ENCODE measurements around the gene SCG3.

The SCG3 gene

DNA sequence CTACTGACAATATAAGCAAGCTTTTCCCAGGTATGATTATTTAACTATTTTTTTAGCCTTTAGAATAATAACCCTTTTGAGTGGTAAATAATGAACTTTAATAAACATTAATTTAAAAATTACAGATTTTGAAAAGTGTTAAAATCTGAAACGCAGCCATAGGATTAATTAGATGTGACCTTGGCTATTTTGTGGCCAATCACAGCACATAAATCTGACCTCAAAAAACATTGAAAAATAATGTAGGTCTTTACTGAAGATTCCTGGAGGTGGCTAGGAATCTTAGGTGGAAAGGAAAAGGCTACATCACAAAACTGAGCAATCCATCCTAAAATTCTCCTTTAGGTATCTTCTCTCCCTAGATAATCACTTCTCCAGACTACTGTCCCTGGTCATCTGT, 18.1 kb downstream of the SCG3 start:
- in situ Hi-C loops (cut with MboI; ENCODE audit: low sequenced_read_pairs, unreplicated experiment) = no loop called here
- TF ChIP-seq, protein P1, sequence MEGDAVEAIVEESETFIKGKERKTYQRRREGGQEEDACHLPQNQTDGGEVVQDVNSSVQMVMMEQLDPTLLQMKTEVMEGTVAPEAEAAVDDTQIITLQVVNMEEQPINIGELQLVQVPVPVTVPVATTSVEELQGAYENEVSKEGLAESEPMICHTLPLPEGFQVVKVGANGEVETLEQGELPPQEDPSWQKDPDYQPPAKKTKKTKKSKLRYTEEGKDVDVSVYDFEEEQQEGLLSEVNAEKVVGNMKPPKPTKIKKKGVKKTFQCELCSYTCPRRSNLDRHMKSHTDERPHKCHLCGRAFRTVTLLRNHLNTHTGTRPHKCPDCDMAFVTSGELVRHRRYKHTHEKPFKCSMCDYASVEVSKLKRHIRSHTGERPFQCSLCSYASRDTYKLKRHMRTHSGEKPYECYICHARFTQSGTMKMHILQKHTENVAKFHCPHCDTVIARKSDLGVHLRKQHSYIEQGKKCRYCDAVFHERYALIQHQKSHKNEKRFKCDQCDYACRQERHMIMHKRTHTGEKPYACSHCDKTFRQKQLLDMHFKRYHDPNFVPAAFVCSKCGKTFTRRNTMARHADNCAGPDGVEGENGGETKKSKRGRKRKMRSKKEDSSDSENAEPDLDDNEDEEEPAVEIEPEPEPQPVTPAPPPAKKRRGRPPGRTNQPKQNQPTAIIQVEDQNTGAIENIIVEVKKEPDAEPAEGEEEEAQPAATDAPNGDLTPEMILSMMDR (IDR thresholded peaks at IDR 0.05; ENCODE audit: borderline replicate concordance, control extremely low read depth, extremely low read depth, insufficient read depth, missing control alignments) = no peak
- no peak for DNase-seq (ENCODE audit: low spot score)

DNA sequence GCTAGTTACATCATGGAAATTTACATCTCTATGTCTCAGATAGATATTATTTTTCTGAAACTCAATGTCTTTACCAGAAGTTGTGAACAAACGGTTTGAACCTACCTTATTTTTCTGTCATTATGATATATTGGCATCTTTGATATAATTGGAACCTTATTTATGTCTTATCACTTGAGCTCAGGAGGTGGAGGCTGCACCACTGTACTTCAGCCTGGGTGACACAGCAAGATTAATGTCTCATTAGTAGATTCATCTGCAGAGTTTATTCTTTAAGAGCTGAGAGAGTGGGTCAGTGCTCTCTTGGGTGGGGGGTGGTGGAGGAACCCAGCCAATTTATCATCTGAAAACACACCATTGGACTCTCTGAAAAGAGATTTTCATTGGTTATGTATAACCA, 21.4 kb downstream of the SCG3 start:
- TF ChIP-seq, protein P1 (IDR thresholded peaks at IDR 0.05; ENCODE audit: borderline replicate concordance, control extremely low read depth, extremely low read depth, insufficient read depth, missing control alignments) = no peak
- in situ Hi-C loops (cut with MboI; ENCODE audit: low sequenced_read_pairs, unreplicated experiment) = no loop called here
- no peak for DNase-seq (ENCODE audit: low spot score)

DNA sequence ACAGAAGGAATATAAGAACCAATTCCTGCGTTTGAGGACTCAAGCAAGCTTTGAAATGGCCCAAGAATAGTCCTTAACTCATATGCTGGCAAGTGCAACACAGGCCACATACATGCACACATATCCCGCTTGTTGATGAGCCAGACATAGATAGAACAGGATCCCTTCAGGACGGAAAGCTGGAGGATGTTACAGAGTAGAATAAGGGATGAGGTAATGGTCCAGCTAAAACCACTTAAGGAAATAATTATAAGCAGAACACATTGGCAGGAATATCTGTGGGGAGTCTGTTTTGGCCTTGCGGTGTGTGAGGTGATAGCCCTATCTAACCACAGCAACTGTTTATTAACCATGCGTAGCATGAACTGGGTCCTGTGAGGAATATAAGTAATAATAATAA, 25.0 kb downstream of the SCG3 start:
- DNase-seq (ENCODE audit: low spot score) = no peak
- TF ChIP-seq, protein P1 (IDR thresholded peaks at IDR 0.05; ENCODE audit: borderline replicate concordance, control extremely low read depth, extremely low read depth, insufficient read depth, missing control alignments) = no peak
- in situ Hi-C loops (cut with MboI; ENCODE audit: low sequenced_read_pairs, unreplicated experiment) = no loop called here

DNA sequence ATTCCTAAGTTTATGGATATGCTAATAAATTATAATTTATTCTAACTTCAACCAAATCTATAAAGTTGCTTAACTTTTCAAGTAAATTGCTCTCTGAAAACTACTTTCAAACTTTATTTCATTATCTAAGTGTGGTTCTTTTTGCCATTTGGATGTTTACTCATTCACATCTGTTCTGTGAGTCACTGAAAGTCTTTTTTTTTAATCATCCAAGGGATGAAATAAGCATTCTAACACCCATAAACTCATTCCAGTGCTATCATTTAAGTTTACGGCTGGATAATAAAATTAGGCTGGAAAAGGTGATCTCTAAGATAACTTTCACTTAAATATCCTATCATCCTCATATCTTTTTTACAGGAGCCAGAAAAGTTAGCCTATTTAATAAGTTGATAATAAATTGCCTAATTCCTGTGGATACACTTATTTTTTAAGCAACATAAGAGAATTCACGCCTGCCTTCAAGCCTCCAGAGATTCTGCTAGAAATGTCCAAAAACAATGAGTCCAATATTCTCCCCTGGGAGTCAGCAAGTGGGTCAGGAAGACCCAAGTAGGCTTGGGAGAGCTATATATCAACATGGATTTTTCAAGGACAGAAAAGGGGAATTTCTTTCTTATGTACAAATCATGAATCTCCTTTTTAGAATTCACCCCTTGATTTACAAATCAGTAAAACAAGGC, 25.8 kb downstream of the SCG3 start:
- in situ Hi-C loops (cut with MboI; ENCODE audit: low sequenced_read_pairs, unreplicated experiment) = no loop called here
- TF ChIP-seq, protein P1 (IDR thresholded peaks at IDR 0.05; ENCODE audit: borderline replicate concordance, control extremely low read depth, extremely low read depth, insufficient read depth, missing control alignments) = no peak

DNA sequence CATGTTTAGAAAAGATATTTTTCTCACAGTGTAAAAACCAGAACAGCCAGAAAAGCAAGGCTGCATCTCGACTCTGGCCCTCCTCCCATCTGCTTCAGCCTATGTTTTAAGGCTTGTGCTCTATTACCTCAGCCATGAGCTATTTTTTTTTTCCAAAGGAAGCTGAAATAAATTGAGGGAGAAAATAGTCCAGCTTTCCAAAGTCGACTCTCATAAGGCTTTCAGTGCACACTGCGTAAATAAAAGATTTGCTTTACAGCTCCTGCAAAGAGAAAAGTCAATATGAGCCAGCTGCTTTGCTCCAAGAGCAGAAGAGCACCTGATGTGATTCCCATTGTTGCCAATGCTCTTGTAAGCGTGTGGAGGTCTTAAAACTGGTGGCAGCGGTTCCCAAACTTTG, 26.7 kb downstream of the SCG3 start:
- DNase-seq (ENCODE audit: low spot score) = no peak
- in situ Hi-C loops (cut with MboI; ENCODE audit: low sequenced_read_pairs, unreplicated experiment) = no loop called here
- TF ChIP-seq, protein P1 (IDR thresholded peaks at IDR 0.05; ENCODE audit: borderline replicate concordance, control extremely low read depth, extremely low read depth, insufficient read depth, missing control alignments) = no peak

More for the DNA sequence above, 25.8 kb downstream of the SCG3 start:
- no peak for DNase-seq (ENCODE audit: low spot score)

DNA sequence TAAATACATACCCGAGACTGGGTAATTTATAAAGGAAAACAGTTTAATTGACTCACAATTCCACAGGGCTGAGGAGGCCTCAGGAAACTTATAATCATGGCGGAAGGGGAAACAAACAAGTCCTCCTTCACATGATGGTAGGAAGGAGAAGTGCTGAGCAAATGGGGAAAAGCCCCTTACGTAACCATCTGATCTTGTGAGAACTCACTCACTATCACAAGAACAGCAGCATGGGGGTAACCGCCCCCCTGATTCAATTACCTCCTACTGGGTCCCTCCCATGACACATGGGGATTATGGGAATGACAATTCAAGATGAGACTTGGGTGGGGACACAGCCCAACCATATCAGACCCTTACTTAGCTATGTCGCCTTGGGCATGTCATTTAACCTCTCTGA, 27.7 kb downstream of the SCG3 start:
- TF ChIP-seq, protein P1 (IDR thresholded peaks at IDR 0.05; ENCODE audit: borderline replicate concordance, control extremely low read depth, extremely low read depth, insufficient read depth, missing control alignments) = no peak
- no peak for DNase-seq (ENCODE audit: low spot score)
- in situ Hi-C loops (cut with MboI; ENCODE audit: low sequenced_read_pairs, unreplicated experiment) = no loop called here
